ENCODE data around the gene LRRC8D. TPM values are rescaled to one million over a fixed set of nuclear protein-coding genes. Genes with fewer than 3 reads are reported as not detected.

Gene LRRC8D
- total RNA-seq, 1 experiment from 2014 or later, result 37.2 TPM

- TF ChIP-seq CTCF (conservative IDR thresholded peaks at IDR 0.05), result peak; percentile 39; the same call in 2 of the 3 replicates
- Mint-ChIP-seq H3K27ac (no peak overlapping the region), H3K27me3 (ENCODE audit: low read depth) (no peaks in the 10 kb centered on the region), H3K4me1 (peaks cover 3% of the 10 kb centered on the region in 2 experiments; a peak in 2 of 4 replicates), H3K9me3 (no peaks in the 10 kb centered on the region; a peak in 1 of 5 replicates), H3K4me3 (no peak overlapping the region), H3K36me3 (ENCODE audit: insufficient read depth in 1 of 3, low read depth in 3 of 3) (no peaks in the 10 kb centered on the region)
- H3K9me3 ChIP-seq (ENCODE audit: control insufficient read depth, low read depth, low read length), result no peaks in the 10 kb centered on the region
- H3K4ac ChIP-seq (ENCODE audit: low read depth, low read length), result no peak overlapping the region
- H4K5ac ChIP-seq (ENCODE audit: insufficient read length, low read depth, low read length), result no peak overlapping the region
- H2BK5ac ChIP-seq (ENCODE audit: insufficient read length, low read length), result no peak overlapping the region
- WGBS (ENCODE audit: extremely low coverage, insufficient read length, low lambda C conversion rate), result no CpG with 5 or more reads among the region's 2 CpGs
- H2AFZ ChIP-seq (ENCODE audit: low read length), result no peak overlapping the region
- H3K4me1 ChIP-seq (ENCODE audit: insufficient read depth, low read length), result no peaks in the 10 kb centered on the region
- H3K79me1 ChIP-seq (ENCODE audit: insufficient read depth, low read depth, low read length, poor library complexity, severe bottlenecking), result no peaks in the 10 kb centered on the region
- no peaks in the 10 kb centered on the region for H3K79me2 ChIP-seq (ENCODE audit: insufficient read depth, low read length)
- no peaks in the 10 kb centered on the region for H3K27me3 ChIP-seq (ENCODE audit: insufficient read depth, low read length)
- no peak overlapping the region for H3T11ph ChIP-seq (ENCODE audit: low read length)
- no peaks in the 10 kb centered on the region for H3K23me2 ChIP-seq (ENCODE audit: insufficient read length, low read depth, low read length, poor library complexity, severe bottlenecking)
- H3K56ac ChIP-seq (ENCODE audit: insufficient read length, low read depth, low read length), result no peak overlapping the region
- no peak overlapping the region for H2BK20ac ChIP-seq (ENCODE audit: low read depth, low read length, poor library complexity, severe bottlenecking)
- no peak overlapping the region for H4K91ac ChIP-seq (ENCODE audit: insufficient read length, low read depth, low read length)
- no peak overlapping the region for H3K4me2 ChIP-seq (ENCODE audit: insufficient read depth, insufficient read length, low read length)
- no peak overlapping the region for H3K14ac ChIP-seq (ENCODE audit: insufficient read depth, low read length)
- H3K9ac ChIP-seq (ENCODE audit: extremely low read depth, insufficient read length, low read length), result no peak overlapping the region
- no peak overlapping the region for H2BK12ac ChIP-seq (ENCODE audit: insufficient read length, low read depth, low read length)
- H3K18ac ChIP-seq (ENCODE audit: insufficient read length, low read depth, low read length), result no peak overlapping the region
- no peak overlapping the region for H4K8ac ChIP-seq (replicated peaks; ENCODE audit: insufficient read length, low read depth, low read length)
- no peak overlapping the region for H2AK5ac ChIP-seq (ENCODE audit: insufficient read length, low read length)
- no peak overlapping the region for H3K23ac ChIP-seq (ENCODE audit: insufficient read length, low read depth, low read length)
- no peak overlapping the region for H3K27ac ChIP-seq (ENCODE audit: insufficient read length, low read depth, low read length)
- DNase-seq, result no peak
- H2BK15ac ChIP-seq (ENCODE audit: low read depth, low read length), result no peak overlapping the region
- H4K20me1 ChIP-seq (ENCODE audit: control insufficient read depth, insufficient read depth, insufficient read length), result no peaks in the 10 kb centered on the region
- no peak overlapping the region for H2BK120ac ChIP-seq (ENCODE audit: low read depth, low read length, poor library complexity, severe bottlenecking)
Measured at GRCh38 chr1:89780721-89781120, 40.1 kb upstream of the LRRC8D start.

All from H9 (cell line).